ENCODE results near the gene PRDM4. TPM values are rescaled to one million over a fixed set of nuclear protein-coding genes. Genes with fewer than 3 reads are reported as not detected.

PRDM4 gene, protein sequence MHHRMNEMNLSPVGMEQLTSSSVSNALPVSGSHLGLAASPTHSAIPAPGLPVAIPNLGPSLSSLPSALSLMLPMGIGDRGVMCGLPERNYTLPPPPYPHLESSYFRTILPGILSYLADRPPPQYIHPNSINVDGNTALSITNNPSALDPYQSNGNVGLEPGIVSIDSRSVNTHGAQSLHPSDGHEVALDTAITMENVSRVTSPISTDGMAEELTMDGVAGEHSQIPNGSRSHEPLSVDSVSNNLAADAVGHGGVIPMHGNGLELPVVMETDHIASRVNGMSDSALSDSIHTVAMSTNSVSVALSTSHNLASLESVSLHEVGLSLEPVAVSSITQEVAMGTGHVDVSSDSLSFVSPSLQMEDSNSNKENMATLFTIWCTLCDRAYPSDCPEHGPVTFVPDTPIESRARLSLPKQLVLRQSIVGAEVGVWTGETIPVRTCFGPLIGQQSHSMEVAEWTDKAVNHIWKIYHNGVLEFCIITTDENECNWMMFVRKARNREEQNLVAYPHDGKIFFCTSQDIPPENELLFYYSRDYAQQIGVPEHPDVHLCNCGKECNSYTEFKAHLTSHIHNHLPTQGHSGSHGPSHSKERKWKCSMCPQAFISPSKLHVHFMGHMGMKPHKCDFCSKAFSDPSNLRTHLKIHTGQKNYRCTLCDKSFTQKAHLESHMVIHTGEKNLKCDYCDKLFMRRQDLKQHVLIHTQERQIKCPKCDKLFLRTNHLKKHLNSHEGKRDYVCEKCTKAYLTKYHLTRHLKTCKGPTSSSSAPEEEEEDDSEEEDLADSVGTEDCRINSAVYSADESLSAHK
- 23.3 and 29.2 TPM in 2 replicates for total RNA-seq

DNA sequence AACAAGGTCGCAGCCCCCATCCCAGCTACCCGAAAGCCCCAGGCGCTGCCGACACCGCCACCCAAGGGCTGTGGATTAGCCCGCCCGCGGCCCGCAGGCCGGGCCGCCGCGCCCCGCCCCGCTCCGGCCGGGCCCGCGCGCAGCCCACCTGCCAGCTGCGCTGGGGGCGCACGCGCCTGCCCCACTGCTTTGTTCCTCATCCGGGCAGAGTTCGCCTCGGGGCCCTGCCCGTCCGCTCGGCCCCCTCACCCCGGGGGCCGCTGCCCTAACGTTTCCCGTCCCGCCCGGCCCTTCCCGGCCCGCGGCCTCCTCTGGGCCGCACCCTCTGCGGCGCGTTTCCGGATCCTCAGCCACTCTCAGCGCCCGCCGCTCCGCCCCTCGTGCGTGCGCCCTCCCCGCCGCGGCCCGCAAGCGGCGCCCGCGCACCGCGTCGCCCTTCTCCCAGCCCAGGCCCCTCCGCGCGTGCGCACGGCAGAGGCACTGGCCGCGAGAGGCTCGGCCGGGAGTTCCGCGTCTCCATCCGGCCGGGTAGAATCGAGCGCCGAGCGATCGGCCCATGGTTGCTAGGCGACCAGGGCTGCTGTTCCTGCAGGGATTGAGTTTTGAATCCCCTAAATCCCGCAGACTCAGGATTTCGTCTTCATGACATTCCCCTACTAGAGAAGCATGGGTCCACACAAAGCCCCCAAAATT is at the start of gene PRDM4:
TSS of gene PRDM4 (minus strand) at position 329 of the 693 bp plus-strand sequence. CDS start 622 bp downstream, outside the sequence.
- intact Hi-C loops (cut with micrococcal nuclease), result loop anchor here (1.0 to 5.0 kb wide), 9 partner anchors 76 to 1458 kb away; partner anchors contain the start of genes CRY1, PWP1, SART3 and TCP11L2

DNA sequence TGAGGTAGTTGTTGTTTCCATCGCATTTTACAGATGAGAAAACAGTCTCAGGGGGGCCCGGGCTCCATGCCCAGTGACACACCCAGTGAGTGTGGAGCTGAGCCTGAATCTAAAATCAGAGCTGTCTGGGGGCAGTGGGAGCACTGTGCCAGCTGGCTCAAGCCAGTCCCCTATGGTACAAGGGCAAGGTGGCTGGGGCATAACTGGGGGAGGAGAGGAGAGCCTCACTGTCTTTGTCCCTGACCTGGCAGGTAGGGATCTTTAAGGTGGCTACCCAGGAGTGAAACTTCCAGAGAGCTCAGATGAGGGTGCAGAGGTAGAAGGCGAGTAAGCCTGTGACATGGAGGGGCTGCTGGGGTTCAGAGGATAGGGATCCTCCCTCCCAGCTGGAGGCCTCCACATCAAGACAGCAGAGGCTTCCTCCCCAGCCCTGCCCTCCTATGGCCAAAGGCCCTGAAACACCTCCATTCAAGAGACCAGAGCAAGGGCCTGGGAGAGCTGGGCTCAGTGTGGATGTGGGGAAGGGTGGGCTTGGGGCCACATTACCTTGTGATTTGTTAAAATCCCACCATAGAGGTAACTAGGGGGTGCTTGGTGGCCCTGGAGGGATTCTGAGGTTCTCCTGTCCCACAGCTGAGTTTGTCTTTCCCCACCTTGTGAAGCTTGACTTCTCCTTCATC is 46.7 kb upstream of the PRDM4 start:
- intact Hi-C loops (cut with micrococcal nuclease), result no loop called here

DNA sequence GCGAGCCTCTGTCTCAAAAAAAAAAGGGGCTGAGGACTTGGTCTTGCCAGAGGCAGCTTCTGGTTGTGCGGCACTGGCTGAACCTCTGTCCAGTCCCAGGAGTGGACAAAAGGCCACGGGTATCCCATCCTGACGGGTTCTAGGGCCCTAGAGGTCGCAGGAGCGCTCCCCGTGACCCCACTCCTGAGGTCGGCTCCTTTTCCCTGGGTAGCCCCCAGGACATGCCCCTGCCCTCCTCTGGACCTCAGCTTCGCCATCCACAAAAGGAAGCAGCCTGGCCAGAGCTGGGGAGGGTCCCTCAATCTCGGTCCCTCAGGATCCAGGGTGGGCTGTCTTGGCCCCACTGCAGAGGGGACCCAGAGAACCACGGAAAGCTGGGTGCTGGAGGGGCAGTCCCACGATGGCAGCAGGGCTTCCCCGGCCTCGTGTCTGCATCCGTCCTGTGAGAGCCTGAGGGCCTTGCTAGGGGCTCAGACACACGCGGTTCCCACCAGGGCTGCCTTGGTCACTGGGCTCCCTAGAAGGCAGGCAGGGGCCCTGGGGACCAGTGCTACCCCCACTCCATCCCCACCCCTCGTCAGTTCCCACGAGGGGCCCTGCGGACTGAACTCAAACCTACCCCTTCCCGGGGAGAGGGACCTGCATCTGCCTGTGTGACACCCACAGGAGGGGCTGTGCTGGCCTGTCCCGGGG is 44.7 kb upstream of the PRDM4 start:
- intact Hi-C loops (cut with micrococcal nuclease), result no loop called here

DNA sequence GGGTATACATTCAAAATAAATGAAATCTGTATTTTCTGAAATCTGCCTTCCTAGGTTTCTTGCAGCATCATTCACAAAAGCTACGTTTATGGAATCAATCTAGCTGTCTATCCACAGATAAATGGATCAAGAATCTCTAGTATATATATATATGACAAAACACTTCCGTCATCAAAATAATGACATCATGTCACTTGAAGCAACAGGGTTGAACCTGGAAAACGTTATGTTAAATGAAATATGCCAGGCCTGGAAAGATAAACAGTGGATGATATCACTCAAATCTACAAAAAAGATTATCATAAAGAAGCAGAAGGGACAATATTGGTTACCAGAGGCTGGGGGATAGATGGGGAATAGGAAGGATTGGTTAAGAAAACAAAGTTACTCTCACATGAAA is 42.2 kb upstream of the PRDM4 start:
- intact Hi-C loops (cut with micrococcal nuclease), result no loop called here

DNA sequence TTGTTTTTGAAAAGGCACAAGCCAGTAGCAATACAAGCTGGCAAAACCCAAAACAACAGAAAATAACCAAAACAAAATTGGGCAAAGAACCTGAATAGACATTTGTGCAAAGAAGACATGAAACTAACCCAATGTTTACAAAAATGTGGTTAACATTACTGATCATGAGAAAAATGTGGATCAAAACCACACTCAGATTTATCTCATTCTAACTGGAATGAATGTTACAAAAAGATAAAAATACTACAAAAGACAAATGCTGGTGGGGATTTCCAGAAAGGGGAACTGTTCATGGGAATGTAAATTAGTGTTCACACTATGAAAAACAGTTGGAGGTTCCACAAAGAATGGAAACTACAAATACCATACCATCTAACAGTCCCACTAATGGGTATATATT is 40.2 kb upstream of the PRDM4 start:
- intact Hi-C loops (cut with micrococcal nuclease), result no loop called here

DNA sequence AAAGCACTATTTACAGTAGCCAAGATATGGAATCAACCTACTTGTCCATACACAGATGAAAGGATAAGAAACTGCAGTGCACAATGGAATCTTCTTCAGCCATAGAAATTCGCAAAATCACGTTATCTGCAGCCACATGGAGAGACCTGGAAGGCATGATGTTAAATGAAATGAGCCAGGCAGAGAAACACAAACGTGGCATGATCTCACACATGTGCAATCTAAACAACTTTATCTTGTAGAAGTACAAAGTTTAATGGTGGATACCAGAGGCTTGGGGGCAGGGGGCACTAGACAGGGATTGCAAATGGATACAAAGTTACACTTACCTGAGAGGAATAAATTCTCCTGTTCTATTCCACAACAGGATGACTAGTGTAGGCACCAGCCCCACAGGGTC is 37.6 kb upstream of the PRDM4 start:
- intact Hi-C loops (cut with micrococcal nuclease), result no loop called here

DNA sequence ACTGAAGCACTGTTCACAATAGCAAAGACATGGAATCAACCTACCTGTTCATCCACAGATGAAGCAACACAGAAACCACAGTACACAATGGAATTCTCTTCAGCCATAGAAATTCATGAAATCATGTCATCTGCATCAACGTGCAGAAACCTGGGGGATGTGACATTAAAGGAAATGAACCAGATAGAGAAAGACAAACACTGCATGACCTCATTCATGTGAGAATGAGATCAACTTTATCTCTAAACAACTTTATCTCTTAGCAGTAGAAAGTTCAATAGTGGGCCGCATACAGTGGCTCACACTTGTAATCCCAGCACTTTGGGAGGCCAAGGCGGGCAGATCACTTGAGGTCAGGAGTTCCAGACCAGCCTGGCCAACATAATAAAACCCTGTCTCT is 33.5 kb upstream of the PRDM4 start:
- intact Hi-C loops (cut with micrococcal nuclease), result no loop called here

DNA sequence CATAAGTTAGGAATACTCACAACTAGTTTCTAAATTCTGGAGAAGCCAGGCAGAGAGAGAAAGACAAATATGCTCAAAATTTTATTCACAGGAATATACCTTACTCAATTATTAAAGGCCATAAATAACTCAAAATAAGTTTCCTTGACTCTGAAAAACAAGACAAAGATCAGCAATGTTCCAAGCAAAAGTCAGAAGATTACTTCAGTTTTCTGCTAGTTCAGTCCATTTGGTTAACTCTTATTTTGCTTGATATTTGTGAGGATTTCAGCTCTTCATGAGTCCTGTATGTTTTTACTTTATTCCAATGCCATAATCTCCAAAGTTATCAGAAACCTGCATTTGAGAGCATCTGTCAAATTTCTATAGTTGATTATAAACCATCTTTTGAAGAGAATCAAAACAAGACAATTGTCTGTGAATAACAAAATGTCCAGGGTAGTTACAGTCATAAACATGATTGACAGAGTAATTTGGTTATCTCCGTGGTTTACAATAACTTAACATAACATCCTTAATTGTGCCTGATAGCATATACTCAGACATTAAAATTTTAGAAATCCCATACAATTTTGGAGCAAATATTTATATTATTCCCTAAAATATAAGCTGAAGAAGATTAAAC is 30.6 kb upstream of the PRDM4 start:
- intact Hi-C loops (cut with micrococcal nuclease), result no loop called here

DNA sequence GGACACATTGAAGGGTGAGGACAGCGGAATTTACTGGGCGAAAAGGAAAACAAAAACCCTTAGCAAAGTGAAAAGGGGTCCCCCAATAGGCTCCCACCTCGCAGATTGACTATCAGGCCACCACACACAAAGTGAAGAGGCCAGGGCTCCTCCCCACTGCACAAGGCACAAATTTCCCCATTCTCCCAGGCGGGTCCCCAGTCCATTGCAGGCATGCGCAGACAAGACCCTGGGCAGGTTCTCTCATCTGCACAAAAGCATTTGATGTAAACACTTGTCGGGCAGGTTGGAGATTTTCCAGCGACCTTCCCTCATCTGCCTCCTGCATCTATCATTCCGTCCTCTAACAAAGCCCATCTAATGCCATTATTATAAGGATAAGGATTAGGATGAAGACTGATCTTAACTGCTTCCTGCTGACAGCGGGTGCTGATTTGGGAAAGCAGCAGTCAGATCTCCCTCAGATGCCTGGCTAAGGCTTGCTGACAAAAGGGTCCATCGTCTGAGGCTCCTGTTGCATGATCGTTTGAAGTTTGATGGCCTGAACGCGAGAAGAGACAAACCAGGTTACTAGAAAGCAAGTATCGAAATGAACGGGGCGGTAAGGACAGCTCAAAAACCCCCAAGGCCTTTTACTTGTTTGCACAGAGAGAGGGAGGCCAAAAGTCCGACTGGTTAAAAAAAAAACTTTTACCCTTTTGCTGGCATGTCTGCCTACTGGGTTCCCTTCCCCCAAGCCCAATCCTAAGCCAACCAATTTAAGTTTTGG is 27.9 kb upstream of the PRDM4 start:
- intact Hi-C loops (cut with micrococcal nuclease), result no loop called here

DNA sequence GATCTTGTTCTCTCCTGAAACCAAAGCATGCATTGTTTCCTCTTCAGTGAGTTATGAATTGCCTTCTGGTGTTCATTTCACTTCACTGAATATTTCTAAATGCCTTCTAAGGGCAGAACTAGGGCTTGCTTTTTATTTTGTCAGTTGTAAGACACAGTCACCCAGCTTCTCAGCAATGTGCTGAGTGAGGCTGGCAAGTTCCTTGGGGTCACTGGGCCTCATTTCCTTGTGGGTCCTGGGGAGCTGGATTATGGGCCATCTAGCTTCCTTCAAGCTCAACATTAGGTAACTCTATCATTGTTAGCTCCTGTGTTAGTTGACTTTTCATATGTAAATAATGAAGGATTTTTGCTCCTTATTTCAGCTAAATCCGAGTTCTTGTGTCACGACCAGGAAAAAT is 27.3 kb upstream of the PRDM4 start:
- intact Hi-C loops (cut with micrococcal nuclease), result no loop called here

DNA sequence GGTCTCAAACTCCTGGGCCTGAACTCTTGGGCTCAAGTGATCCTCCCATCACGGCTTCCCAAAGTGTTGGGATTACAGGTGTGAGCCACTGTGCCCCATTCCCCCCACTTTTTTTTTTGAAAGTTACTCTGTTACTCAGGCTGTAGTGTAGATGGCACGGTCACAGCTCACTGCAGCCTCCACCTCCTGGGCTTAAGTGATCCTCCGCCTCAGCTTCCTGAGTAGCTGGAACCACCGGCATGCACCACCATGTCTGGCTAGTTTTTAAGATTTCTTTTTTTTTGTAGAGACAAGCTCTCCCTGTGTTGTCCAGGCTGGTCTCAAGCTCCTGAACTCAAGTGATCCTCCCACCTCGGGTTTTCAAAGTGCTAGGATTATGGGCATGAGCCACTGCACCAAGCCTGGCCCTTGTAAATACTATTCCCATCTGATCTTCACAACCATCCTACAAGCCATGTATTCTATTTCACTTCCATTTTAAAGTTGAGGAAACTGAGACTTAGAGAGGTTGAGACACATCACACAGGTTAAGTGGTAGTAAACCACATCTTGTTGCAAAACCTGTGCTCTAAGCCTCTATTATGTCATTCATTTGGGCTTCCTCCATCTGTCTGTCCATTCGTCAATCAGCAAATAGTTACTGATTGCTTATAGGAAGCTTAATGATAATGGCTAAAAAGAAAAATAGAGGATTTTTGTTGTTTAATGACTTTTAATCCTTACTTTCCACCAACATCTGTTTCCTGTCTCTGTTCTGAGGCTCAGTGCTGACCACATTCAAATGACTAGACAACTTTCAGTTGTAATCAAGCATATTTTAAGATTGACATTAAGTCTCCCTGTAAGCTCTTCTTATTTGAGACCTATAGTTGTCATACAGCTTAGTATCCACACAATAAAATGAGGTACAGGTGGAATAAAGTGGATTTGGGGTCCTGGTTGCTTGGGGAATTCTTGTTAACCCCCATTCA is 22.8 kb upstream of the PRDM4 start:
- intact Hi-C loops (cut with micrococcal nuclease), result no loop called here

DNA sequence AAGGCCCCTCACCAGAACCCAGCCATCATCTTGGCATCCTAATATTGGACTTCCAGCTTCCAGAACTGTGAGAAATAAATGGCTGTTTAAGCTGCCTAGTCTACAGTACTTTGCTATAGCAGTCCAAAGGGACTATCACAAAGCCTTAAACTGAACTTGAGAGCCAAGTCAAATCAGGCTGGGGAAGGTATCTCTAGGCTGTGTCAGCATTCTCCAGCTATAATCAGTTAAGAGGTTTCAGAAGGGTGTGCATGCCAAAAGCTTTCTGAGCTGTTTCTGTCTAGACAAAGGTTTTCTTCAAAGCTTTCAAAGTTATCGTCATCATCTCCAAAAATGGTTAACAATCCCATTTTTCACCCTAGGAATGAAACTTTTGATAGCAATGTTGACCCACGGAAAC is 21.1 kb upstream of the PRDM4 start:
- intact Hi-C loops (cut with micrococcal nuclease), result no loop called here

DNA sequence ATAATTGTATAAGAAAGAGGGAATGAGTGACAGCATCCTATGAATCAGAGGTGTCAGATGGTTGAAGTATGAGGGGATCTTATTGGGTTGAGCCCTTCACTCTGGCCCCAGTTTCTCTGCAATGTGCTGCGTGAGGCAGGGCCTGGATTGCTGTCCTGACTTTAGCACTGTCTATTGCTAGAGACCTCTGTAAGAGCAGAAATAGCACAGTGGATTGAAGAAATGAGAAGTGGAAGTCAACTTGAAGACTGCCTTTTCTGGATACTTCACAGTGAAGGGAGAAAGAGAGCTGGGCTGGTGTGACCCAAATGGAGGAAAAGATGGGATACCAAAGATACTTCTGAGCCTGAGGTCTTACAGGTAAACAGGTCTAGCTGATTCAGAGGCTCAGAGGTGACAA is 19.4 kb upstream of the PRDM4 start:
- intact Hi-C loops (cut with micrococcal nuclease), result no loop called here

DNA sequence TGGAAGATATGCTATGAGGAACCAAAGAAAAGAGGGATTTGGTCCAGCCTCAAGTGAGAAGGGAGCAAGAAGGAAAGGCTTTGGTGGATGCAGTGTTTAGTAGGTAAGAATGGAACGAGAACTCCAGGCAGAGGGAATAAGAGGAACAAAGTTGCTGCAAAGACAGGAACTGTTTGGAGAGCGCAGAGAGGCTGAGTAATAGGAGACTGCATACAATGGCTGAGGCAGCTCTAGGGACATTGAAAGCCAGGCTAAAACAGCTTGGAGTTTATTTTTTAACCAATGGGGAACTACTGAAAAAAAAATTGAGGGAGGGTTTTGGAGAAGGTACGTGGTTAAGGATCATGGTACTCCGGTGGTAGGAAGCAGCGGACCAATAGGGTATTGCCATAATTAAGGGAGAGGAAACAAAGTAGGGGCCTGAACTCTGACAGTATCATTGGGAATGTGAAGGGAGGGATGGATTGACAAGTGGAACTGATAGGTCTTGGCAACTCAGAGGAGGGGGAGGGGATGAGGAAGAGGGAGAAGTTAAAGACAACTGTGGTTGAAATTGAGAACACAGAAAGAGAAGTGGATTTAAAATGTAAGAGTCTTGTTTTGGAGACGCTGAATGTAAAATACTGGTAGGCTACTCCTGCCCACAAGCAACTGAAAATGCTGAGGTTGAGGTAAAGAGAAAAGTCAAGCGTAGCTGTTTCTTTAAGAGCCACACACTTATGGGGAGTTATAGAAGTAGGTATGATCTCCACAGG is 18.3 kb upstream of the PRDM4 start:
- intact Hi-C loops (cut with micrococcal nuclease), result no loop called here

DNA sequence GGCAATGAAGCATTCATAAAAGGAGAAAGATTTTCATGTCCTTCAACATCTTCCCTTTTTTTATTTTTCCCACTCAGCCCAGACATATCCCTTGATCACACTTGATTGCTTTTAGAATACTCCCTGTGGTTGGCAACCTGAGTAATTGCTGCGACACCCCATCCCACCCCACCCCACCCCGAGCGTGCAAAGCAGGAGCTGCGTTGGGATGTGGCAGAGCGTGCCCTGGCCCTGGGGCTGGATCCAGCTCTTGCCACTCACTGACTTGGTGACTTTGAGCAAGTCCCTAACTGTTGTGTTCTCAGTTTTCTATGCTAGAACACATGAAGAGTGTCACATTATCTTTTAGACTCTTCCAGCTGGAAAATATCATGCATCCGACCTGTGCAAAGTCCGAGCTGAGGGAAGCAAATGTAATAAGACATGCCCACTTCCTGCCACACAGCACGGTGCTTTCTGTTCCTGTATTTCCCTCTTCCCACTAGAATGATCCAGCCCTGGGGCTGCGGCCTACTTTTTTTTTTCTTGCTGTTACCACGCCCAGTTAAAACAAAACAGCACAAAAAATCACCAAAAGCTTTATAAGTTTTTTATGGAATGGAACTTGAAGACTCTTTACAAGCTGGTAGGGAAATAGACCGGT is 17.6 kb upstream of the PRDM4 start:
- intact Hi-C loops (cut with micrococcal nuclease), result no loop called here

DNA sequence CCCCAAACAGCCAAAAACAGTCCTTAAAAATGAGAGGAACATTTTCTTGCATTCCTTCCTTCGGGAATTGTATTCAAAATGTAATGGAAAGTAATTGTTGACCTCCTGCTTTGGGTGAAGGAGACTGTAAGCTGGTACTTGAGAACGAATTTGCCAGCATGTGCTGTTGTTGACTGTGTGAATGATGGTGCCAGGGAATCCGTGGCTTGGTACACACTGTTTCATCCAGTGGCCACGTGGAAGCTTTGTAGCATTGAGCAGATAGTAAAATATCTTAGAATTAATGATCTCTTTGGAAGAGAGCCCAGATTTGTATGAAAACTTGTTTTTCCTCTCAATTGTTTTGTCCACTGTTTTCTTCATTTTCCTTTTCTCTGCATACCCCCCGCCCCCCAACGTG is 15.2 kb upstream of the PRDM4 start:
- intact Hi-C loops (cut with micrococcal nuclease), result no loop called here

DNA sequence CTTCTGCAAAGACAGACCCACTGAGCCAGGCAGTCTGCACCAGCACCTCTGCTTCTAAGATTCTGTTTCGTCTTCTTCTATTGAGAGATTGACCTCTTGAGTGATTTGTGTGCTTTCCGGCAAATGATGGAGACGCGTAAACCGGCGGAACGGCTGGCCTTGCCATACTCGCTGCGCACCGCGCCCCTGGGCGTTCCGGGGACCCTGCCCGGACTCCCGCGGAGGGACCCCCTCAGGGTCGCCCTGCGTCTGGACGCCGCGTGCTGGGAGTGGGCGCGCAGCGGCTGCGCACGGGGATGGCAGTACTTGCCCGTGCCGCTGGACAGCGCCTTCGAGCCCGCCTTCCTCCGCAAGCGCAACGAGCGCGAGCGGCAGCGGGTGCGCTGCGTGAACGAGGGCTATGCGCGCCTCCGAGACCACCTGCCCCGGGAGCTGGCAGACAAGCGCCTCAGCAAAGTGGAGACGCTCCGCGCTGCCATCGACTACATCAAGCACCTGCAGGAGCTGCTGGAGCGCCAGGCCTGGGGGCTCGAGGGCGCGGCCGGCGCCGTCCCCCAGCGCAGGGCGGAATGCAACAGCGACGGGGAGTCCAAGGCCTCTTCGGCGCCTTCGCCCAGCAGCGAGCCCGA is 14.3 kb upstream of the PRDM4 start:
- intact Hi-C loops (cut with micrococcal nuclease), result no loop called here

Measured in T-helper 2 cell treated with Interferon-gamma antibody and Interleukin-4, amounts not matched to agents 100 ng/mL and 5 ng/mL, for 36 hours (primary cell).